DND-41 (cell line): ENCODE results near the gene BTK.

Experiments
- CTCF ChIP-seq: IDR thresholded peaks from 2 replicates; pipeline ENCODE4 v1.5.1; 2012; ENCODE audit warnings: borderline replicate concordance, low read length, moderate library complexity, mild to moderate bottlenecking; ENCODE audit not compliant: poor library complexity, severe bottlenecking; ENCODE audit errors: extremely low read depth
- EZH2 ChIP-seq: IDR thresholded peaks from 3 replicates; pipeline ENCODE4 v1.6.1; 2012; ENCODE audit warnings: borderline replicate concordance, low read depth, mild to moderate bottlenecking, moderate library complexity, low read length, inconsistent platforms; ENCODE audit not compliant: severe bottlenecking

GRCh38 chrX:101395789-101396188 lies 9.8 kb upstream of the BTK start:
- TF ChIP-seq CTCF (no peak), EZH2 (no peak)
